Stimulated activated CD4-positive, alpha-beta T cell treated with anti-CD3 and anti-CD28 coated beads, Interleukin-12 subunit alpha, Interleukin-12 subunit beta, amount 100 ng/mL, for 48 hours (primary cell): ENCODE measurements around the gene ALKBH4.
A peak's percentile ranks its signal among the peaks of the same experiment; 100 is the strongest.
"Not testable (repeated sequence)": the region's sequence is repeated elsewhere in the genome, so short reads cannot be mapped to it uniquely, and the experiment has no call there.

Experiments used
- DNase-seq, 3 donors: peaks; one replicate each; pipeline ENCODE4 v3.0.0-alpha.2; 2020; ENCODE audit warnings: low read depth in 2 of 3, low spot score in 1 of 3

The ALKBH4 gene

GRCh38 chr7:102478314-102479208, 13.9 kb upstream of the ALKBH4 start, which contains the start of gene POLR2J:
TSS of gene POLR2J (minus strand) at chr7:102478922. CDS start at chr7:102478860, 62 bp downstream.
- DNase-seq: peak; percentile 74 to 100 (median 86)

DNA sequence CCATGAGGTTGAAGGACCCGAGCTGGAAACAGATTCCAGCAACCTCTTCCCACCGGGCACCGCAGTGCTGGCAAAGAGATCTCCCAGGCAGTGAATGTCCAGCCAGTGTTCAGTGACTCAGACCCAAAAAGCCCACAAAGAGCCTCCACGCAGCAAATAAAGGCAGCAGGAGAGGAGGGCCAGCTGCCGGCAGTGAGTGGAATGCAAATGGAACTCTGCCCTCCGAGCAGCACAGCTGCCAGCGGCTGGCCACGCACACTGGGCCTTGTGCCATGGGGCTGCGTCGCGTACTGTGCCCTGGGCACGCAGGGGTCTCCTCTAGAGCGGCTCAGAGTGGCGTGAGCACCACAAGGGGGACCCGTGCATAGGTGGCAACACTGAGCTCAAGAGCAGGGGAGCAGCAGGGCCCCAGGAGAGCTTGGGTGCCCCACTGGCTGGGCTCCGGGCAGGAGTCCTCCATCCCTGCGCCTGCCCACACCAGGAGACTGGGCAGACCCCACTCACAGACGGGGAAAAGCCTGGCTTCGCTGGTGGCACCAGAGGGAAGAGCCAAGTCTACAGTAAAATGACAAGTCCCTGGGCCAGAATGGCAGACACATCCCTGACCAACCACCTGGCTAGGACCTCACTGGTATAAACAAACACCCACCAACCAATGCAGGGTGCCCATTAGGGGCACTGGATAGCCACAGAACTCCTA, 10.2 kb upstream of the ALKBH4 start:
- not testable (repeated sequence) for DNase-seq

DNA sequence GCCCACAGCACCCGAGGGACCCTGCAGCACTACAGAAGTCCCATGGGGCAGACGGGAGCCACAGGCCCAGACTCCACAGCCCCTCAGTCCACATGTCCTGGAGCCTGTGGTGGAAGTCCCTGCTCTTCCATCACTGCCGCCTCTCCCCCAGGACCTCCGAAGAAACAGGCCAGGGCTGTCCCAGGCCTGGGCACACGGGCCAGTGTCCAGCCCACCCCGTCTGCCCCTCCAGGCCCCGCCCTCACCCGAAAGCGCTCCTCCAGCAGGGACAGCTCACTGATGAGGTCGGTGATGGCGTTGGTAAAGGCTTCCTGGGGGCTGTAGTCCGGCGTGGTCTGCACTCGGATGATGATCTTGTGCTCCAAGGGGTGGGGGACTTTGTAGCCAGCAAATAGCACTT, 9.5 kb upstream of the ALKBH4 start:
- DNase-seq: not testable (repeated sequence)

DNA sequence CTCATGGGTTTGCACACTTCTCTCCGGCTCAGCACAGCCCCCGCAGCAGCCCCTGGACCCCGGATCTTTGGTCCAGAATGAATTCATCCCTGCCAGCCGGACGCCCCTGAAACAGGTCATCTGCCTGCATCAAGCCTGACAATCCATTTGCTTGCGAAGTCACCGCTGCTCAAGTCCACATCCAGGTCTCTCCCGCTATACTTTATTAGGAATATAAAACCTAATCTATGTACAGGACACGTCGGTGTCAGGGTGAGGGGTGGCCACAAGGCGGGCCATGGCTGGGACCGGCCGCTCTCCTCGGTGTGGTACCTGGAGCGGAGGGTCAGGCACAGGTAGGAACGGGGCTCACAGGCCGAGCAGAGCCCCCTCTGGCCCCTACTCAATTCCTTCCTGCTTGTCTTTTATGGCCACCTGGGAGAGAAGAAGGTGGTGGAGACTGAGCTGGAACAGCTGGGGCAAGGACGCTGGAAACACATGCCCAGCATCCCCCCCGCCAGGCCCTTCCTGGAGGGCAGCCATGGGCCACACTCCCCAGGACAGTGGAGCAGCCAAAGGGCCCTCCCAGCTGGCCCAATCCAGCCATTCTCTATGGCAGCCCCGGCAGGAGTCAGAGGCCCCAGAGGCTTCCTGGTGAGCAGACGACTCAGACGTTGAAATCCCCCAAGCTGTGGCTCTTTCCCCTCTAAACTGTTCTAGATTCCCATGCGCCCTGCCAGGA, 8.8 kb upstream of the ALKBH4 start:
- DNase-seq: no peak

DNA sequence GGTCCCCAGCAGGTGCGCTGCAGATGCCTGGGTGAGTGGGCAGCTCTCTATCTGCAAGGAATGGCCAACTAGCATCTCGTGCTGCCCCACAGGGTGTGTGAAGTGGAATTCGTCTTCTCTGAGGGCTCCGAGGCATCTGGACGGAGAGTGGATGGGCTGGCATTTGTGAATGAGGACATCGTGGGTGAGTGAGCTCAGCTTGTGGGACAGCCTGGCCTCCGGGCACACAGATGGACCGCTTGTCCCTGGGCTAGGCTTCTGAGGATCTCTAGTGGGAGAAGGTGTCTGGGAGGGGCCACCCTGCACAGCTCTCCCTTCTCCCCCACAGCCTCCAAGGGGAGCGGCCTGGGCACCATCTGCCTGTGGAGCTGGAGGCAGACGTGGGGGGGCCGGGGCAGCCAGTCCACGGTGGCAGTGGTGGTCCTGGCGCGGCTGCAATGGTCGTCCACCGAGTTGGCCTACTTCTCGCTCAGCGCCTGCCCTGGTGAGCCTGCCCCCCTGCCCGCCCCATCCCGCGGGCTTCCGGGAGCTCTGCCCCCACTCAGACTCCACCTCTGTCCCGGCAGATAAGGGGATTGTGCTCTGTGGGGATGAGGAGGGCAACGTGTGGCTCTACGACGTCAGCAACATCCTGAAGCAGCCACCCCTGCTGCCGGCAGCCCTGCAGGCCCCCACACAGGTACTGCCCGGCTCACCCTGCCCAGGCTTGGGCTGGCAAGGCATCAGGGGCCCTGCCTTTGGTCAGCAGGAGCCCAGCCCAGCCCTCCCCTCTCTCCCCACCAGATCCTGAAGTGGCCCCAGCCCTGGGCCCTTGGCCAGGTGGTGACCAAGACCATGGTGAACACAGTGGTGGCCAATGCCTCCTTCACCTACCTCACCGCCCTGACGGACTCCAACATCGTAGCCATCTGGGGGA, 7.7 kb upstream of the ALKBH4 start:
- DNase-seq: no peak

DNA sequence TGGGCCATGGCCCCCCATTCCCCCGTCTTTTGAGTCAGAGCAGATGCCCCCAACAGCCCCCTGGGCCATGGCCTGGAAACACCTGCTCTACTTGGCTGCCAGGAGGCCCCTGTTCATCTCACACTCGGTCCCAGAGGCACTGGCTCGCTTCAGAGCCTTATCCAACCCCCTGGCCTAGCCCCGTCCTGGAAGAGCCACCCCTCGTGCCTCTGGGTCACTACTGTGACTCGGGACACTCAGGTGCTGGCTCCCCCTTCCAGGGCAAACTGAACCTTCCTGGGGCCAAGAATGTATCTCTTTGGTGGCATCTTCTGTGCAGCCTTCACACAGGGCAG, 7.1 kb upstream of the ALKBH4 start:
- no peak for DNase-seq

DNA sequence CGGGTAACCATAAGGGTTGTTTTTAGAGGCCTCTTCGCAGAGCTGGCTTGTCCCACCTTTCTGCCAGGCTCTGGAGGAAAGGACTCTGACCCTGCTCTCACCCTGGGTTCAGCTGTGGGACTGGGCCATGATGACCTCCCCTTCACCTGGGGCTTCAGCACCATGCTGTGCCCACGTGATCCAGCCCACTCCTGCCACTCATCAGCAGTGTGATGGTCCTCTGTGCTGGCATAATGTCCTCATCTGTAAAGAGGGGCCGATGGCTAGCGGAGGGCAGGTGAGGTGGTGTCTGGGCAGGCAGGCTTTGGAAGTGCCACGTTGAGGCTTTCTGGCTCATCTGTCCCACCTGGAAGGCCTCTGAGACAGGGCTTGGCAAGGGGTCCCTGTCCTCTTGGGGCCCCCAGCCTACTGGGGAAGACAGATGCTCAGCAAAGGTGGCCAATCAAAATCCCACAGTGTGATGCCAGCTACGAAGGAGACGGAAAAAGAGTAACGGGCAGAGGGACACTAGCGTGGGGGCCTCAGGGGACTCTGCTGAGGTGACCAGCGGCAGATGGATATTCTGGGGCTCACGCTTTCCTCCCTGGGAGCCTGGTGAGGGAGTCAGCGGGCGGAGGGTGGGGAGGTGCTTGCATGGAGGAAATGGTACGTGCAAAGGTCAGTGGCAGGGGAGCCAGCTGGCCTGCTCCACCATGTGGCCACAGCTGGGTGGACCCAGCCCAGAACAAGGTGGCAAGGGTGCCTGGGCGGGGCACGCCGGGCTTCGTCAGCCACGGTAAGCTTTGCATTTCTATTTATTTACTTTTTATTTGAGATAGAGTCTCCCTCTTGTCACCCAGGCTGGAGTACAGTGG, 5.5 kb upstream of the ALKBH4 start:
- no peak for DNase-seq

GRCh38 chr7:102469351-102469971, 4.8 kb upstream of the ALKBH4 start:
- DNase-seq: no peak

DNA sequence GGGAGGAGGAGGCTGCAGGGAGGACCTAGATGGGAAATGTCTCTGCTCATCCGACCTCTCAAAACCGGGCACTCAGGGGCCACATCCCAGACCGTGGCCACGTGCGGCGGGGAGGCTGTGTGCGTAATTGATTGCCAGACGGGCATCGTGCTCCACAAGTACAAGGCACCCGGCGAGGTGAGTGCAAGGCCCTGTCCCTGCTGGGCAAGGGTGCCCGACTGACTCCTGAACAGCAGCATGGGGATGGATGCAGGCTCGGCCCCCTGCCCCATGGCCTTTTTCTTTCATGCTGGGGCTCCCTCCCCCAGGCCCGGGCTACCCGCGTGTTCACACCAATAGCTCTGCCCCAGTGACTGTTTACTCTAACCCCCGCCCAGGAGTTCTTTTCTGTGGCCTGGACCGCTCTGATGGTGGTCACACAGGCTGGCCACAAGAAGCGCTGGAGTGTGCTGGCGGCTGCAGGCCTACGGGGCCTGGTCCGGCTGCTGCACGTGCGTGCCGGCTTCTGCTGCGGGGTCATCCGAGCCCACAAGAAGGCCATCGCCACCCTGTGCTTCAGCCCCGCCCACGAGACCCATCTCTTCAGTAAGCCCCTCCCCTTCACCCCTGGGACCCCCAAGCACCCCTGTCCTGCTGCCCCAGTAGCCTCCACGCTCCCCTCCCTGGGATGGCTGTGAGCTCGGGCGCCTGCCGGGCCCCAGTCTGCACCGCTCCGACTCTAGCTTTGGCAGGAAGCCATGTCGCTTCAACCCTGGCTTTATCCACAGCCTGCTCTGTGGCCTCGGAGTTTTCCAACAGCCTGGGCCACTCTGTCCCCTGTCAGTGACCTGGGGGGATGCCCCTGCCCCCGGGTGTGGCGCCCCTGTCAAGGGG, 4.1 kb upstream of the ALKBH4 start:
- DNase-seq: no peak

- DNase-seq: no peak
Measured at GRCh38 chr7:102467581-102468477, 3.2 kb upstream of the ALKBH4 start.

DNA sequence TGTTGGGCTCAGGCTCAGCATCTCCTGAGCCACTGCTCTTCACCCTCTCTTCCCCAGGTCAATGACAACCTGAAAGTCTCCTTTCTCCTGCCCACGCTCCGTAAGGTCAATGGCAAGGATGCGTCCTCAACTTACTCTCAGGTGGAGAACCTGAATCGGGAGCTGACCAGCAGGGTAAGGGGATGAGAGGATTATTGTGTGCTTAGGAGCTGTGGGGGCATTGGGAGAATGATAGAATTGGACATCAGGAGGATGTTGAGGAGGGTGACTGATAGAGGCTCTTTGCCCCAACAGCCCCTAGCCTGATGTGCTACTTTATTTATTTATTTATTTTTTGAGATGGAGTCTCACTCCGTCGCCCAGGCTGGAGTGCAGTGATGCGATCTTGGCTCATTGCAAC, 1.4 kb upstream of the ALKBH4 start:
- DNase-seq: no peak

GRCh38 chr7:102463841-102464576, 654 bp downstream of the ALKBH4 start:
- no peak for DNase-seq

DNA sequence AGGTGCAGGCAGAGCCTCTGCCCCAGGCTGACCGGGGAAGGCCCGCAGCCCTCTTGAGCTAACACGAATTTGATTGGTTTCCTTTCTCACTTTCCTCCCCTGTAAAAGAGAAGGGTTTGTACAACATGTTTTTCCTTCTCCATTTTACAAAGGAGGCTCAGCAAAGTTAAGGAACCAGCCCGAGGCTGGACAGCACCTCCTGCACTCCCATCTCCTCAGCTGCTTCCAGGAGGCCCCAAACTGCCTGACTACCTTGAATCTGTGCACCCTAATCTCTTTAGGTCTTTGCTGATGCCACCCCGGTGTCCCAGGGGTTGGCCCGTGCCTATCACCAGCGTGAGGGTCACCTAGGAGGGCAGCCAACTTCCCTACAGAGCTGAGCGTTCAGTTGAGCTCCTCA, 4.2 kb downstream of the ALKBH4 start:
- DNase-seq: no peak

DNA sequence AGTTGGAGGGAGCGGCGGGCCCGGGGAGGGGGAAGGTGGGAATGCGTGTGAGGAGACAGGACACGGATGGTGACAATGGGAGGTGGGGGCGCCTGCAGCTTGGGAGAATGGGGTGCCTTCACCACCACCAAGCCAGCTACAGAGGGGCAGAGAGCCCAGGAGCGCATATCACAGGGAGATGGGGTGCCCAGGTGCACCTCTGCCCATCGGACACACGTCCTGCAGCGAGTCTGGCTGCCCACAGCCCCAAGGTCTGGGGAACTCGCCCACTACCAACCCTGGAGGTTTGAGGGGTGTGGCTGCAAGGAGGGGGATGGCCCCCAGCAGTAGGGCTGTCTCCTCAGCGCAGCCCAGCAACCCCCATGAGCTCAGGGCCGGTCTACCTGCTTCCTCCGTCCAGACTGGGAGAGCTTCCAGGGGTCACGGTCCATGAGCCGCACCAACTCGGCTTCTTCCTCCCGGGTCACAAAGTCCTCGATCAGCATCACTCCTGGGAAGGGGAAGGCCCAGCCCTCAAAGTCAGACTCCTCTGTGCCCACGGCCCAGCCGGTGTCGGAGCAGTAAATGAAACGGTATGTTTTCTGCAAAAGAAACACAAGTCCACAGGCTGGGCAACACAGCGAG, 5.3 kb downstream of the ALKBH4 start:
- no peak for DNase-seq

- no peak for DNase-seq
Measured at GRCh38 chr7:102457352-102457924, 7.2 kb downstream of the ALKBH4 start.

DNA sequence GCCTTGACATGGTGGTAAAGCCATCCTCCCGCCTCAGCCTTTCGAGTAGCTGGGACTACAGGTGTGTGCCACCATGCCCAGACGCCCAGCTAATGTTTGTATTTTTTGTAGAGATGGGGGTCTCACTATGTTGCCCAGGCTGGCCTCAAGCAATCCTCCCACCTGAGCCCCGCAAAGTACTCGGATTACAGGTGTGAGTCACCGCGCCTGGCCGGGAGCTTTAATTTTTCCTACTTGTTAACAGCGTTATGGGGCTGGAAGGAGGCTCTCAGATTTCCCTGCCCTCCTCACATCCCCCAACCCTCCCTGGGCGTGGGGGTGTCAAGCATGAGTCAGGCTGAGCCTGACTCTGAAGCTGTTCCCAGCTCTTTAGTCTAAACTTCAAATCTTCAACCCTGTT, 8.3 kb downstream of the ALKBH4 start:
- no peak for DNase-seq
